Activated T-helper 2 cell treated with anti-CD3 and anti-CD28 coated beads, Interferon-gamma antibody, Interleukin-2, Interleukin-4, amounts not matched to agents 10 μg/mL and 5 μg/mL and 100 μg/mL, durations not matched to agents 14 hours and 24 hours and 36 hours (primary cell): ENCODE measurements around the gene CLEC4G. TPM values are rescaled to one million over a fixed set of nuclear protein-coding genes. Genes with fewer than 3 reads are reported as not detected.

Experiments
- DNase-seq: peaks from one replicate; pipeline ENCODE4 v3.0.0; 2021; ENCODE audit warnings: low spot score
- H3K27ac Mint-ChIP-seq: one replicate; pipeline ENCODE4 v1.8.0; 2021; ENCODE audit warnings: mixed read lengths
- H3K27me3 Mint-ChIP-seq: one replicate; pipeline ENCODE4 v1.8.0; 2021; ENCODE audit warnings: low read depth, mixed read lengths
- H3K36me3 Mint-ChIP-seq: one replicate; pipeline ENCODE4 v1.8.0; 2021; ENCODE audit warnings: low read depth, mixed read lengths
- H3K4me1 Mint-ChIP-seq: one replicate; pipeline ENCODE4 v1.8.0; 2021; ENCODE audit warnings: low read depth, mixed read lengths
- H3K4me3 Mint-ChIP-seq: one replicate; pipeline ENCODE4 v1.8.0; 2021; ENCODE audit warnings: low read depth, mild to moderate bottlenecking, moderate library complexity, mixed read lengths
- H3K9me3 Mint-ChIP-seq: one replicate; pipeline ENCODE4 v1.8.0; 2021; ENCODE audit warnings: mixed read lengths
- intact Hi-C: fragments of 100-400 bp; cut with micrococcal nuclease; formaldehyde crosslinking; loops from one replicate; pipeline ENCODE4 v1.15.1; 2023
- total RNA-seq: library from RNA; stranded (reverse); gene quantifications from 2 replicates; pipeline ENCODE4 v1.2.3, GENCODE V29; 2022

The CLEC4G gene
- total RNA-seq, 1 donor from 2014 or later: not detected

DNA sequence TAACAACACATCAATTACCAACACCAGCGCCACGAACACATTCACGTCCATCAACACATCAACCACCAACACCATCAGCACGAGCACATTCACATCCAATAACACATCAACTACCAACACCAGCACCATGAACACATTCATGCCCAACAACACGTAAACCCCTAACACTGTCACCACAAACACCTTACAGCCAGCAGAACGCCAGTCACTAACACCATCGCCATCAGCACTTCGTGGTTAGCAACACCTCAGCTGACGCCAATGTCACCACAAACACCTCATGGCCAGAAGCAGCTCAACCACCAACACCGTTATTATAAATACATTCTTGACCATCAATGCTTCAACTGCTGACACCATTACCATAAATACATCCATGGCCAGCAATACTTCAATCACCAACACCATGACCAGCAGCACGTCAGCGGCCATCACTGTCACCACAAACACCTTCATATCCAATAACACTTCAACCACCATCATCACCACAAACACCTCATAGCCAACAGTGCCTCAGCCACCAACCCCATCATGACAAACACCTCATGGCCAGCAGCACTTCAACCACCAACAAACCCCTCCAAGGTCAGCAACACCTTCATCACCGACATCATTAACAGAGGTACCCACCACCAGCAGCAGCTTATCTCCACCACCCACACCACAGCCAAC is 39.4 kb downstream of the CLEC4G start:
- H3K4me1 Mint-ChIP-seq: no peaks in the 10 kb centered on the region
- intact Hi-C loops: no loop called here

DNA sequence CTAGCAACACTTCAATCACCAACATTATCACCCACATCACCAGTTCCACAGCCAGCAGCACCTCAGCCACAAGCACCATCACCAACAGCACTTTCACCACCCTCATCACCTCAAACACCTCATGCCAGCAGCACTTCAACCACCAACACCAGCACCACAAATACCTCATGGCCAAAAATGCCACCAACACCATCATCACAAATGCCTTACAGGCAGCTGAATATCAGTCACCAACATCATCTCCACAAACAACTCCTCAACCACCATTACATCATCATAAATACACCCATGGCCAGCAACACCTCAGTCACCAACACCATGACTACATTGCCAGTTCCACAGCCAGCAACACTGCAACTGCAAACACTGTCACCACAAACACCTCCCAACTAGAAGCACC is 40.4 kb downstream of the CLEC4G start:
- Mint-ChIP-seq H3K27me3 (peaks cover 4% of the 10 kb centered on the region), H3K4me1 (no peaks in the 10 kb centered on the region), H3K27ac (no peak overlapping the region), H3K9me3 (no peaks in the 10 kb centered on the region), H3K36me3 (no peaks in the 10 kb centered on the region), H3K4me3 (no peak overlapping the region)
- no peak for DNase-seq
- intact Hi-C loops: no loop called here

More for the DNA sequence above, 39.4 kb downstream of the CLEC4G start:
- Mint-ChIP-seq H3K27ac (no peak overlapping the region), H3K4me3 (no peak overlapping the region), H3K9me3 (no peaks in the 10 kb centered on the region), H3K36me3 (no peaks in the 10 kb centered on the region), H3K27me3 (peaks cover 11% of the 10 kb centered on the region)
- no peak for DNase-seq

DNA sequence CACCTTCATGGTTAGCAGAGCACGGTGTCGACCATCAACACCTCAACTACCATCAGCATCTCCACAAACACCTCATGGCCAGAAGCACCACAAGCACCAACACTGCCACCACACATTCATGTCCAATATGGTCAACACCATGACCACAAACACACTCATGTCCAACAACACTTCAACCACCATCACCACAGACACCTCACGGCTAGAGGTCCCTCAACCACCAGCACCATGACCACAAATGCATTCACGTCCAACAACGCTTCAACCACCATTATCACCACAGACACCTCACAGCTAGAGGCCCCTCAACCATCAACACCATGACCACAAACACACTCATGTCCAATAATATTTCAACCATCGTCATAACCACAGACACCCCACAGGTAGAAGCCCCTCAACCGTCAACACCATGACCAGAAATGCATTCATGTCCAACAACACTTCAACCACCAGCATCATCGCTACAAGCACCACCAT is 41.1 kb downstream of the CLEC4G start:
- no peak overlapping the region for H3K27ac Mint-ChIP-seq
- H3K4me1 Mint-ChIP-seq: no peaks in the 10 kb centered on the region
- H3K27me3 Mint-ChIP-seq: peaks cover 2% of the 10 kb centered on the region
- intact Hi-C loops: no loop called here
- DNase-seq: no peak
- no peak overlapping the region for H3K4me3 Mint-ChIP-seq
- no peaks in the 10 kb centered on the region for H3K36me3 Mint-ChIP-seq
- no peaks in the 10 kb centered on the region for H3K9me3 Mint-ChIP-seq

DNA sequence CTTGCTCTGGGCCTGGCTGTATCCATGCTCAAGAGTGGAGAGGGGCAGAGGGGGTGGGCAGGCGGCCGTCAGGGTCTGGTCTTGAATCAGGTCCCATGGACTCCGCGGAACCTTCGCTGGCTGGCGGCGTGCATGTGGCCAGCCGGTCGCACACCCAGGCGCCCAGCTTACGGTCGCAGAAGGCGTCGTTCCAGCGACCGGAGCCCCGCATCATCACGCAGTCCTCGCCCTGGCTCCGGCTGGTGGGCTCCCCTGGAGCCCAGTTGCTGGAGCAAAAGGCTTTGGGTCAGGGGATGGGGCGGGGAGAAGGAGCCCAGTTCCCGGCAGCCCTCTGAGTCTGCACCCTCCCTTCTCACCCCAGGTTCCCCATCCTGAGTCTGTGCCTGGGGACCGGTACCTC is 42.7 kb downstream of the CLEC4G start:
- no peaks in the 10 kb centered on the region for H3K27me3 Mint-ChIP-seq
- no peaks in the 10 kb centered on the region for H3K4me1 Mint-ChIP-seq
- H3K4me3 Mint-ChIP-seq: no peak overlapping the region
- DNase-seq: no peak
- H3K27ac Mint-ChIP-seq: no peak overlapping the region
- peaks cover 4% of the 10 kb centered on the region for H3K36me3 Mint-ChIP-seq
- H3K9me3 Mint-ChIP-seq: no peaks in the 10 kb centered on the region
- intact Hi-C loops: no loop called here

DNA sequence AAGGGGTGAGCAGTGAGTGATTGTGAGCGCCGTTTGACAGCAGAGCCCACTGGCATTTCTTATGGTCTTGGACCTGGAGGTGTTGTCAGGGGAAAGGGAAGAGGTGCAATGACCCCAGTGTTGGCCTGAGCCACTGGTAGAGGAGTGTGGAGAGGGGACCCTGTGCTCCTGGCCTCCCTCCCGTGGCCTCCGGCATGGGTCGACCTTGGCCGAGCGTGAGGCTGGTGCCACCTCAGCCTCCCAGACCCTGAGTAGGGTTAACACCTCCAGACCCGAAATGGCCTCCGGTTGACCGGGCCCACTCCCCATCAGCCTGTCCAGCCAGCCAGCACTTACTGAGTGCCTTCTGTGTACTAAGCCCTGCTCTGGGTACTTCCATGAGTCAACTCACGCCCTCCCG is 44.7 kb downstream of the CLEC4G start:
- DNase-seq: no peak
- H3K27ac Mint-ChIP-seq: no peak overlapping the region
- H3K27me3 Mint-ChIP-seq: no peaks in the 10 kb centered on the region
- H3K9me3 Mint-ChIP-seq: no peaks in the 10 kb centered on the region
- intact Hi-C loops: no loop called here
- no peaks in the 10 kb centered on the region for H3K4me1 Mint-ChIP-seq
- no peak overlapping the region for H3K4me3 Mint-ChIP-seq
- peaks cover 11% of the 10 kb centered on the region for H3K36me3 Mint-ChIP-seq

DNA sequence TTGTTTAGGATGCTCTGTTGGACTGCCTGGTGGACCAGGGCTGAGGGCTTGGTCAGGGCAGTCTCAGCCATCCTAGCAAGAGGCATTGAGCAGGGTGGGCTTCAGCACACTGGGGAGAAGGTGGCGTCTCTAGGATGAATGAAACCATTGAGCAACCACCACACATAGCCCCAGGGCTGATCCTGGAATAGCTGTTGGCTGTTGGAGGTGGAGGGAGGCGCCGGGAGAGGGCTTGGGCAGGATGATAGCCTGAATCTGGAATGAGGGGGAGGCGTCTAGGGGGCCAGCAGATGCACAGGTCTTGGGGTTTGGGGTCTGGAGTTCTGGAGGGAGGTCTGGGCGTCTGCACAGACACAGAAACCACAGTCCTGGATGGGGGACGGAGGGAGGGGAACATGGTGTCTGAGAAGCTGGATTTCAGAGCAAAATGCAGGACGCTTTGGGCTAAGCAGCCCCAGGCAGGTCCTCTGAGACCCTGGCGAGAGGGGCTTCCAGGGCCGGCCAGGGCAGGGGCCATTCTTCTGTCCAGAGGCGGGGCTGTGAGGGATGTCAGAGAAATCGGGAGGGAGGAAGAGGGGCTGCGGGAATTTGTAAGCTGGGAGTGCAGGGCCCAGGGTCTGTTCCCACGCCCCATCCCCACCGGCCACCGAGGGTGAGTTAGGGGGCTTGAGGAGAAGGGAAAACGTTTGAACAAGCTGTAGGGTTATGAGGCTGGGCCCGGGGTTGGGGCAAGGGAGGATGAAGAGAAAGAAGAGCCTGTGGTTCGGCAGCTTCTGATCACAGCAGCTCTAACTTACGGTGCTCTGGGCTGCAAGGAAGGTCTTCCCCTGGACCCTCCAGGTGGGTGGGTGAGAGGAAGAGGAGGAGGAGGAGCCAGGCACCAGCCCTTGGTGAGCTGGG is 46.1 kb downstream of the CLEC4G start:
- no peaks in the 10 kb centered on the region for H3K27me3 Mint-ChIP-seq
- intact Hi-C loops: no loop called here
- no peak for DNase-seq
- H3K36me3 Mint-ChIP-seq: peaks cover 14% of the 10 kb centered on the region
- H3K27ac Mint-ChIP-seq: no peak overlapping the region
- no peaks in the 10 kb centered on the region for H3K9me3 Mint-ChIP-seq
- H3K4me3 Mint-ChIP-seq: no peak overlapping the region
- H3K4me1 Mint-ChIP-seq: peaks cover 4% of the 10 kb centered on the region

DNA sequence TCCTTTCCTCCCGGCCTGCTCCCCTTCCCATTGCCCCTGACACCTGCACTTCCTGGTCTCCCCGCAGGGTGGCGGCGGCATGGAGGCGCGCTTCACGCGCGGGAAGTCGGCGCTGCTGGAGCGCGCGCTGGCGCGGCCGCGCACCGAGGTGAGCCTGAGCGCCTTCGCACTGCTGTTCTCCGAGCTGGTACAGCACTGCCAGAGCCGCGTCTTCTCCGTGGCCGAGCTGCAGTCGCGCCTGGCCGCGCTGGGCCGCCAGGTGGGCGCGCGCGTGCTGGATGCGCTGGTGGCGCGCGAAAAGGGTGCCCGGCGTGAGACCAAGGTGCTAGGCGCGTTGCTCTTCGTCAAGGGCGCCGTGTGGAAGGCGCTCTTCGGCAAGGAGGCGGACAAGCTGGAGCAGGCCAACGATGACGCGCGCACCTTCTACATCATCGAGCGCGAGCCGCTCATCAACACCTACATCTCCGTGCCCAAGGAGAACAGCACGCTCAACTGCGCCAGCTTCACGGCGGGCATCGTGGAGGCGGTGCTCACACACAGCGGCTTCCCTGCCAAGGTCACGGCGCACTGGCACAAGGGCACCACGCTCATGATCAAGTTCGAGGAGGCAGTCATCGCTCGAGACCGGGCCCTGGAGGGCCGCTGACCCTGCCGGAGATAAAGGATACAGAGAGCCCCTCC is 49.6 kb downstream of the CLEC4G start:
- Mint-ChIP-seq H3K27me3 (peaks cover 14% of the 10 kb centered on the region), H3K9me3 (no peaks in the 10 kb centered on the region), H3K4me1 (peaks cover 29% of the 10 kb centered on the region), H3K27ac (no peak overlapping the region), H3K4me3 (peak overlapping the region; percentile 90), H3K36me3 (peaks cover 14% of the 10 kb centered on the region)
- DNase-seq: no peak
- intact Hi-C loops: no loop called here

DNA sequence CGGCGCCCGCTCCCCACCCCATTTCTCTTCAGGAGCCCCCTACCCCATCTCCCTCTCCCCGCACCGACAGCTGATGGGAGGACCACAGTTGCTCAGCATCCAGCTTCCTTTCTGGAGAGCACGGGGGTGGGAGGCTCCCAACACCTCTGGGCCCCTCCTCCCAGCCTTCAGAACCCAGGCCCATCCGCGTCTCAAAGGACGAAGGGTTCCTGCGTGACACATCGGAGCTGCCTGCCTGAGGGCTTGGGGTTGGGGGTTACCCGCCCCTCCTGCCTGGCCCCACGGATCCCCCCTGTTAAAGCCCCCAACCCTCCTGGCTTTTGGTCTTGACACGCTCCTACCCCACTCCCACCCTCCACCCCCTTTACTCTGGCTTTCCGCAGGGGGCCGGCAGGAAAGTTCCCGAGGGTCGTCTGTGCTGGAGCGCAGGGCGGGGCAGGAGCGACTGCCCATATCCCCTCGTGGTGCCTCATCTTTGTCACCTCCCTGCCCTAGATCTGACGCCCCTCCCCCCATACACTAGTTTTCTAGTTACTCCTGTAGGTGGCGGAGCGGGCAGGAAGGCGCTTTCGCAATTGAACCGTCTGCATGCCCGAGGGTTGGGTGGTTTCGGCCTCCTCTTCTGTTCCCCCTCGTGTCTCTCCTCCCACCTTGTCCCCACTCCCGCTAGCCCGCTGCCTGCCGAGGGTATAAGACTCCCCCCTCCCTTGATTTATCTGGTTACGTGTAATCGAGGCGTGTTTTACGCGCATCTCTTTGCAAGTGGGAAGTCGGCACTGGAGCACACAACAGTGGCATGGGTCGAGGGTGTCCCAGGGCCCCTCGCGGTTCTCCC is 50.4 kb downstream of the CLEC4G start:
- H3K27me3 Mint-ChIP-seq: peaks cover 21% of the 10 kb centered on the region
- intact Hi-C loops: loop anchor here (1.0 to 2.0 kb wide), 2 partner anchors 53 to 118 kb away; partner anchors contain the start of genes PET100 and XAB2
- H3K27ac Mint-ChIP-seq: peak overlapping the region; percentile 93
- H3K9me3 Mint-ChIP-seq: no peaks in the 10 kb centered on the region
- peaks cover 34% of the 10 kb centered on the region for H3K4me1 Mint-ChIP-seq
- DNase-seq: peak; percentile 75
- H3K4me3 Mint-ChIP-seq: peak overlapping the region; percentile 90
- H3K36me3 Mint-ChIP-seq: peaks cover 14% of the 10 kb centered on the region

DNA sequence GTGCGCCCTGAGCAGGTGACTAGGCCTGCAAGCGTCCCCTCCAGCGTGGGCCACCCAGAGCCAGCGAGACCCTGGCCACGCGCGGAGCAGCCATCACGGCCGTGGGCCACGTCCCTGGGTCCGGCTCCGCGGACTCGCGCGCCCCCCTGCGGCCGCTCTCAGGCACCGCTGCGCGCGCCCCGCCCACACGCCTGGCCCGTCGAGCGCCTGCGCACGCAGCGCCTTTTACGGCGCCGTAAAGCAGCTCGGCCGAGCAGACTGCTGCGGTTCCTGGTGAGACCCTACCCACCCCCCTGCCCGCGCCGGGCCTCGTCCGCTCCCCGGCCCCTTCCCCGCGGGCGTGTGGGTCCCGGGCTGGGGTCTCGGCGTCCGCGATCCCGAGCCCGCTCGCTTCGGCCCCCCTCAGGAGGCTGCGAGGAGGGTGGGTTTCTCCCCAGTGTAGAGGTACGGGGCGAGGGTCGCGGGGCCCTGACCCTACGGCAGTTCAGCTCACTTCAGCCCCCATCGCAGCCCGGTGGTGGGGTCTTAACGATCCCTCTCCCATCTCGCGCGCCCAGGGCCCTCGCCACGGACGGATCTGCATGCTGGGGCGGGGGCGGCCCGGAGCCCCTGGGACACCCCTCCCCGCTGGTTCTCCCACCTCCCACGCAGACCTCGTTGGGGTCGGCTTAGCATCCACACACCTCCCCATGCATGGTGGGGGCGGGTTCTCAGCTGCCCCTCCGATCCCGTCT is 51.1 kb downstream of the CLEC4G start, which contains the start of gene TRAPPC5:
Gene TRAPPC5 (plus strand): TSS at position 228 of the 734 bp plus-strand sequence. CDS start 1,421 bp downstream, outside the sequence.
- Mint-ChIP-seq H3K36me3 (peaks cover 14% of the 10 kb centered on the region), H3K4me3 (peak within 1 kb of the TSS; percentile 90), H3K9me3 (no peaks in the 10 kb centered on the region), H3K27ac (peak within 1 kb of the TSS; percentile 93), H3K27me3 (peaks cover 24% of the 10 kb centered on the region), H3K4me1 (peaks cover 39% of the 10 kb centered on the region)
- DNase-seq: peak; percentile 84
- intact Hi-C loops: loop anchor here (1.0 to 2.0 kb wide), 3 partner anchors 28 to 119 kb away; partner anchors contain the start of genes PET100 and XAB2

DNA sequence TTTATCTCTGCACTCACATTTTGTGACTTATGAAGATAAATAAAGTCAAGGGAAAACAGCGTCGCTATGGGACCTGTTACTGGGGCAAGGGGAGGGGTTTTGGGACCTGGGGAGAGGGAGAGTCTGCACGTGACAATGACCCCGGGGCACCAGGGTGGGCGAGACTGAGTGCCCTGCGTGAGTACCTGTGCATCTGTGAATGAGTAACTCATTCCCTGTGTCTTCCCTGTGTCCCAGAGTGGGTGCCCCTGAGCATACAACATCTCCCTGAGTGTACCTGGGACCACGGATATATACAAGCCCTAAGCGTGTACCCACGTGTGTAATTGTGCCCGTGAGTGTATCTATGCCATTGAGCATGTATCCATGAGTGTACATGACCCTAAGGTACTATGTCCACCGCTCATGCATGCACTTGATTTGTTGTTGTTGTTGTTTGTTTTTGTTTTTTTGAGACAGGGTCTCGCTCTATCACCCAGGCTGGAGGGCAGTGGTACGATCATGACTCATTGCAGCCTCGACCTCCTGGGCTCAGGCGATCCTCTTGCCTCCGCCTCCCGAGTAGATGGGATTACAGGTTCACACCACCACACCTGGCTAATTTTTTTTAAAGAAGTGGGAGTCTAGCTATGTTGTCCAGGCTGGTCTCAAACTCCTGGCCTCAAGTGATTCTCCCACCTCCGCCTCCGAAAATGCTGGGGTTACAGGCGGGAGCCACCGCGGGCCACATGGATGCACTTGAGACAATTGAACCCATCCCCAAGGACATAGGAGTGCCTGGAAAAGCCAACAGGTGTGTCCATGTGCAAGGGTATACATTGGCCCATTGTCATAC is 51.9 kb downstream of the CLEC4G start:
- peaks cover 40% of the 10 kb centered on the region for H3K4me1 Mint-ChIP-seq
- peaks cover 10% of the 10 kb centered on the region for H3K36me3 Mint-ChIP-seq
- H3K4me3 Mint-ChIP-seq: peak overlapping the region; percentile 47
- H3K9me3 Mint-ChIP-seq: no peaks in the 10 kb centered on the region
- no peak for DNase-seq
- intact Hi-C loops: loop anchor here (1.0 to 2.0 kb wide), 3 partner anchors 28 to 112 kb away; partner anchors contain the start of genes PET100 and XAB2
- peaks cover 25% of the 10 kb centered on the region for H3K27me3 Mint-ChIP-seq
- peak overlapping the region; percentile 55 for H3K27ac Mint-ChIP-seq
